Measurements from ENCODE around the gene PAFAH2. TPM values are rescaled to one million over a fixed set of nuclear protein-coding genes. Genes with fewer than 3 reads are reported as not detected.
A peak's percentile ranks its signal among the peaks of the same experiment; 100 is the strongest.

Gene PAFAH2
- total RNA-seq, 4 donors from 2014 or later: 6.3 to 19.2 (median 9.3) TPM

DNA sequence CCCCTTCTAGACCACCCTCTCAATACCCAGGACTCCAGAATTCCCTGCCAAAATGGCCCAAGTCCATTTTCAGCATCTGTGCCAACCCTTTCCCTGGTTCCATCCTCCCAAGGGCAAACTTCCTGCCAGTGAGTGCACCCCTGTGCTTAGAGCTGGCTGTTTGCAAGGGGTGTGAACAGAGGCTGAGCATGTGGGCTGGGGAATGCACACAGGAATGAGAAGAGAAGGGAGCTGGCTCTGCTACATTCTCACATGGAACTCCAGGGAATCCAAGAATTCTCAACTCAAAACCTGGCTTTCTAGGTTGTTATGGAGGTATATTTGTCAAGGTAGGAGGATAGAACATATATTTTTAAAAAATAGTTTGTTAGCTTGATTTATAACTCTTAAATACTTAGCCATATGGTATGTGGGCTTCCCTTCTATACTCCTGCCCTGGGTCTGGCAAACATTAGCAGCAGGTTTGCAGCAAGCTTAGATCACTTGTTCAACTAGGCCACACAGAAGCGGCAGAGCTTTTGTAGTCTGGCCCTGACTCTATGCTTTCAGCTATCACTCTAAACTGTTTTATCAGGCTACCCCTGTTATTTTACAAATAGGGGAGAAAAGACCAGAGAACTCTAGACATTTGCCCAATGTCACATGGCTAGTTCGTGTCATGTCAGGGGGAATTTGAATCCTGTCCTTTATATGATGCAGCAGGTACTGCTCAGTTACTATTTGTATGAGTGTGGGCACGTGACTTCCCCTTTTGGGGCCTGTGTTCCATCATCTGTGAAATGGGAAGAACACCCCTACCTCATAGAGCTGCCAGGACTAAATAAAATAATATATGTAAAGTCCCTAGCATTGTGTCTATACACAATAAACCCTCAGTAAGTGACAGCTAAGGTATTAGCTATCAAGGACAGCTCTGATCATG lies 83.5 kb downstream of the PAFAH2 start:
- Histone ChIP-seq H3K4me3 (no peak overlapping the region), H3K27ac (peak overlapping the region in 1 of 4 donors; percentile 41), H3K36me3 (no peaks in the 10 kb centered on the region), H3K4me1 (no peaks in the 10 kb centered on the region), H3K9me3 (no peaks in the 10 kb centered on the region), H3K27me3 (no peaks in the 10 kb centered on the region)
- 79 to 81% methylated on average over 3 of the region's 3 CpGs for WGBS, 2 donors
- DNase-seq (ENCODE audit: low spot score in 2 of 2): no peak
- no peak for TF ChIP-seq EP300 (IDR thresholded peaks at IDR 0.05)
- TF ChIP-seq CTCF (IDR thresholded peaks at IDR 0.05): no peak
- TF ChIP-seq POLR2A (IDR thresholded peaks at IDR 0.05): no peak

GRCh38 chr1:25913206-25913605 lies 84.7 kb downstream of the PAFAH2 start:
- no peak for TF ChIP-seq POLR2A (IDR thresholded peaks at IDR 0.05)
- TF ChIP-seq EP300 (IDR thresholded peaks at IDR 0.05): no peak
- no peak for TF ChIP-seq CTCF (IDR thresholded peaks at IDR 0.05)

GRCh38 chr1:25912076-25912831 lies 85.6 kb downstream of the PAFAH2 start:
- Histone ChIP-seq H3K27ac (no peak overlapping the region), H3K36me3 (no peaks in the 10 kb centered on the region), H3K4me3 (no peak overlapping the region), H3K4me1 (peaks cover 0 to under 1% (median 0%) of the 10 kb centered on the region in 4 donors), H3K27me3 (no peaks in the 10 kb centered on the region), H3K9me3 (no peaks in the 10 kb centered on the region)
- 81 to 85% methylated on average over 5 of the region's 5 CpGs for WGBS, 2 donors
- TF ChIP-seq EP300 (IDR thresholded peaks at IDR 0.05) (no peak), POLR2A (IDR thresholded peaks at IDR 0.05) (no peak), CTCF (IDR thresholded peaks at IDR 0.05) (no peak)
- no peak for DNase-seq (ENCODE audit: low spot score in 2 of 2)

More at GRCh38 chr1:25913206-25913605, 84.7 kb downstream of the PAFAH2 start:
- no peak for DNase-seq (ENCODE audit: low spot score in 2 of 2)
- no peaks in the 10 kb centered on the region for H3K4me1 ChIP-seq
- no peaks in the 10 kb centered on the region for H3K9me3 ChIP-seq
- no peak overlapping the region for H3K27ac ChIP-seq
- H3K4me3 ChIP-seq: no peak overlapping the region
- no peaks in the 10 kb centered on the region for H3K27me3 ChIP-seq
- no peaks in the 10 kb centered on the region for H3K36me3 ChIP-seq

DNA sequence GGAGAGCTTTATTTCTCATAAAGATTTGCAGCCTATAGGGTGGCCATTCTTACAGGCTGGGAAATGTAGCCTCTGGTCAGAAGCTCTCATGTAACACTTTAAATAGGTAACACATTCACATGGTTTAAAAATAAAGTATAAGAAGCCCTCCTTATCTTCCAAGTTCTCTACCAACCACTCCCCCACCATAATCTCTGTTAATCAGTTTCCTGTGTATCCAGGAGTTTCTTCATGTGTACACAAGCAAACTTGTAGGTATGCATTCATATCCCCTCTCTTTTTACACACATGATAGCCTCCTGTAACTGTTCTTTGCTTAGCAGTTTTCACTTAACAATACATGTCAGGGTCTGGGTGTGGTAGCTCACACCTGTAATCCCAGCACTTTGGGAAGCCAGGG lies 86.7 kb downstream of the PAFAH2 start:
- Histone ChIP-seq H3K27ac (no peak overlapping the region), H3K27me3 (no peaks in the 10 kb centered on the region), H3K36me3 (no peaks in the 10 kb centered on the region), H3K4me3 (no peak overlapping the region), H3K9me3 (no peaks in the 10 kb centered on the region), H3K4me1 (peaks cover 0 to 12% (median 4%) of the 10 kb centered on the region in 4 donors)
- TF ChIP-seq POLR2A (IDR thresholded peaks at IDR 0.05): no peak
- no peak for TF ChIP-seq EP300 (IDR thresholded peaks at IDR 0.05)
- no peak for TF ChIP-seq CTCF (IDR thresholded peaks at IDR 0.05)
- no peak for DNase-seq (ENCODE audit: low spot score in 2 of 2)

Small RNA genes within 50 kb of the gene (small RNA-seq; reads per million reads assigned to genes)
- gene RF00283: not detected
- gene RF00492: not detected
- not detected for gene RNU6-110P

Other genes with a start within 250 kb of the PAFAH2 start
- 10 to 100 TPM; 17.6 to 54.0 (median 36.8) TPM for gene SELENON, start 197.9 kb downstream of the PAFAH2 start, total RNA-seq
- gene MTFR1L, start 178.1 kb downstream of the PAFAH2 start, total RNA-seq: 10 to 100 TPM; 65.7 to 99.4 (median 77.2) TPM
- not detected for gene AUNIP, start 138.6 kb downstream of the PAFAH2 start, total RNA-seq
- 1 to 10 TPM; 5.4 to 8.7 (median 7.5) TPM for gene PAQR7, start 122.4 kb downstream of the PAFAH2 start, total RNA-seq
- 100 to 1,000 TPM in 2 of 4 donors, 10 to 100 TPM in 2; 79.2 to 140 (median 105) TPM for gene STMN1, start 91.6 kb downstream of the PAFAH2 start, total RNA-seq
- 10 to 100 TPM; 30.6 to 44.3 (median 34.6) TPM for gene EXTL1, start 23.7 kb upstream of the PAFAH2 start, total RNA-seq
- not detected for gene SLC30A2, start 48.1 kb upstream of the PAFAH2 start, total RNA-seq
- under 1 TPM in 2 of 4 donors, not detected in 2; 0.21 to 0.98 TPM for gene TRIM63, start 69.6 kb upstream of the PAFAH2 start, total RNA-seq
- gene PDIK1L, start 113.8 kb upstream of the PAFAH2 start, total RNA-seq: 1 to 10 TPM; 5.4 to 9.0 (median 7.1) TPM
- gene FAM110D, start 161.0 kb upstream of the PAFAH2 start, total RNA-seq: 10 to 100 TPM; 11.9 to 22.7 (median 14.2) TPM
- not detected for gene C1orf232, start 170.9 kb upstream of the PAFAH2 start, total RNA-seq
- gene ZNF593, start 171.8 kb upstream of the PAFAH2 start, total RNA-seq: 10 to 100 TPM; 24.9 to 46.5 (median 38.2) TPM
- gene ZNF593OS, start 173.8 kb upstream of the PAFAH2 start, total RNA-seq: not detected
- 1 to 10 TPM in 3 of 4 donors, not detected in 1; 2.6 to 5.7 (median 4.0) TPM for gene CNKSR1, start 179.4 kb upstream of the PAFAH2 start, total RNA-seq
- not detected for gene CATSPER4, start 192.5 kb upstream of the PAFAH2 start, total RNA-seq
- gene CEP85, start 236.1 kb upstream of the PAFAH2 start, total RNA-seq: 10 to 100 TPM; 14.9 to 23.7 (median 20.0) TPM